Measurements from ENCODE around the gene CELSR1.

The CELSR1 gene

GRCh38 chr22:46352691-46353386 lies 184.6 kb downstream of the CELSR1 start:
- Histone ChIP-seq H3K27ac (ENCODE audit: low read length) (no peak overlapping the region), H3K4me3 (ENCODE audit: low read depth in 1 of 2, low read length in 2 of 2) (no peak overlapping the region), H3K36me3 (ENCODE audit: control insufficient read depth in 1 of 2, insufficient read depth in 2 of 2, low read length in 2 of 2) (peaks cover 49 to 76% of the 10 kb centered on the region in 2 donors), H3K4me1 (ENCODE audit: control insufficient read depth in 1 of 2, insufficient read depth in 2 of 2, low read length in 2 of 2) (no peaks in the 10 kb centered on the region), H3K27me3 (ENCODE audit: low read depth, low read length) (no peaks in the 10 kb centered on the region), H3K9me3 (ENCODE audit: control insufficient read depth in 1 of 2, low read length in 2 of 2) (no peaks in the 10 kb centered on the region)

GRCh38 chr22:46352276-46352675 lies 185.1 kb downstream of the CELSR1 start:
- peaks cover 50 to 81% of the 10 kb centered on the region in 2 donors for H3K36me3 ChIP-seq (ENCODE audit: control insufficient read depth in 1 of 2, insufficient read depth in 2 of 2, low read length in 2 of 2)
- H3K27me3 ChIP-seq (ENCODE audit: low read depth, low read length) = no peaks in the 10 kb centered on the region
- H3K4me1 ChIP-seq (ENCODE audit: control insufficient read depth in 1 of 2, insufficient read depth in 2 of 2, low read length in 2 of 2) = no peaks in the 10 kb centered on the region
- H3K27ac ChIP-seq (ENCODE audit: low read length) = no peak overlapping the region
- H3K9me3 ChIP-seq (ENCODE audit: control insufficient read depth in 1 of 2, low read length in 2 of 2) = no peaks in the 10 kb centered on the region
- no peak overlapping the region for H3K4me3 ChIP-seq (ENCODE audit: low read depth in 1 of 2, low read length in 2 of 2)

GRCh38 chr22:46351767-46352166 lies 185.7 kb downstream of the CELSR1 start:
- no peaks in the 10 kb centered on the region for H3K4me1 ChIP-seq (ENCODE audit: control insufficient read depth in 1 of 2, insufficient read depth in 2 of 2, low read length in 2 of 2)
- peaks cover 53 to 80% of the 10 kb centered on the region in 2 donors for H3K36me3 ChIP-seq (ENCODE audit: control insufficient read depth in 1 of 2, insufficient read depth in 2 of 2, low read length in 2 of 2)
- H3K27ac ChIP-seq (ENCODE audit: low read length) = no peak overlapping the region

GRCh38 chr22:46351131-46351735 lies 186.2 kb downstream of the CELSR1 start:
- Histone ChIP-seq H3K4me3 (ENCODE audit: low read depth in 1 of 2, low read length in 2 of 2) (no peak overlapping the region), H3K27me3 (ENCODE audit: low read depth, low read length) (no peaks in the 10 kb centered on the region), H3K36me3 (ENCODE audit: control insufficient read depth in 1 of 2, insufficient read depth in 2 of 2, low read length in 2 of 2) (peaks cover 58 to 80% of the 10 kb centered on the region in 2 donors), H3K4me1 (ENCODE audit: control insufficient read depth in 1 of 2, insufficient read depth in 2 of 2, low read length in 2 of 2) (no peaks in the 10 kb centered on the region), H3K9me3 (ENCODE audit: control insufficient read depth in 1 of 2, low read length in 2 of 2) (no peaks in the 10 kb centered on the region), H3K27ac (ENCODE audit: low read length) (no peak overlapping the region)

More at GRCh38 chr22:46351767-46352166, 185.7 kb downstream of the CELSR1 start:
- Histone ChIP-seq H3K9me3 (ENCODE audit: control insufficient read depth in 1 of 2, low read length in 2 of 2) (no peaks in the 10 kb centered on the region), H3K4me3 (ENCODE audit: low read depth in 1 of 2, low read length in 2 of 2) (no peak overlapping the region), H3K27me3 (ENCODE audit: low read depth, low read length) (no peaks in the 10 kb centered on the region)

GRCh38 chr22:46350646-46351045 lies 186.8 kb downstream of the CELSR1 start:
- no peaks in the 10 kb centered on the region for H3K4me1 ChIP-seq (ENCODE audit: control insufficient read depth in 1 of 2, insufficient read depth in 2 of 2, low read length in 2 of 2)
- H3K27me3 ChIP-seq (ENCODE audit: low read depth, low read length) = no peaks in the 10 kb centered on the region
- H3K4me3 ChIP-seq (ENCODE audit: low read depth in 1 of 2, low read length in 2 of 2) = no peak overlapping the region
- H3K27ac ChIP-seq (ENCODE audit: low read length) = no peak overlapping the region
- H3K9me3 ChIP-seq (ENCODE audit: control insufficient read depth in 1 of 2, low read length in 2 of 2) = no peaks in the 10 kb centered on the region
- H3K36me3 ChIP-seq (ENCODE audit: control insufficient read depth in 1 of 2, insufficient read depth in 2 of 2, low read length in 2 of 2) = peaks cover 62 to 81% of the 10 kb centered on the region in 2 donors

GRCh38 chr22:46350121-46350520 lies 187.3 kb downstream of the CELSR1 start:
- Histone ChIP-seq H3K4me1 (ENCODE audit: control insufficient read depth in 1 of 2, insufficient read depth in 2 of 2, low read length in 2 of 2) (no peaks in the 10 kb centered on the region), H3K9me3 (ENCODE audit: control insufficient read depth in 1 of 2, low read length in 2 of 2) (no peaks in the 10 kb centered on the region), H3K4me3 (ENCODE audit: low read depth in 1 of 2, low read length in 2 of 2) (no peak overlapping the region), H3K36me3 (ENCODE audit: control insufficient read depth in 1 of 2, insufficient read depth in 2 of 2, low read length in 2 of 2) (peaks cover 65 to 87% of the 10 kb centered on the region in 2 donors), H3K27me3 (ENCODE audit: low read depth, low read length) (no peaks in the 10 kb centered on the region), H3K27ac (ENCODE audit: low read length) (no peak overlapping the region)

GRCh38 chr22:46349681-46350080 lies 187.7 kb downstream of the CELSR1 start:
- no peak overlapping the region for H3K4me3 ChIP-seq (ENCODE audit: low read depth in 1 of 2, low read length in 2 of 2)
- H3K27ac ChIP-seq (ENCODE audit: low read length) = no peak overlapping the region
- peaks cover 67 to 86% of the 10 kb centered on the region in 2 donors for H3K36me3 ChIP-seq (ENCODE audit: control insufficient read depth in 1 of 2, insufficient read depth in 2 of 2, low read length in 2 of 2)
- no peaks in the 10 kb centered on the region for H3K9me3 ChIP-seq (ENCODE audit: control insufficient read depth in 1 of 2, low read length in 2 of 2)
- H3K27me3 ChIP-seq (ENCODE audit: low read depth, low read length) = no peaks in the 10 kb centered on the region
- no peaks in the 10 kb centered on the region for H3K4me1 ChIP-seq (ENCODE audit: control insufficient read depth in 1 of 2, insufficient read depth in 2 of 2, low read length in 2 of 2)

GRCh38 chr22:46349238-46349637 lies 188.2 kb downstream of the CELSR1 start:
- Histone ChIP-seq H3K9me3 (ENCODE audit: control insufficient read depth in 1 of 2, low read length in 2 of 2) (no peaks in the 10 kb centered on the region), H3K27ac (ENCODE audit: low read length) (no peak overlapping the region), H3K27me3 (ENCODE audit: low read depth, low read length) (no peaks in the 10 kb centered on the region), H3K4me1 (ENCODE audit: control insufficient read depth in 1 of 2, insufficient read depth in 2 of 2, low read length in 2 of 2) (no peaks in the 10 kb centered on the region), H3K36me3 (ENCODE audit: control insufficient read depth in 1 of 2, insufficient read depth in 2 of 2, low read length in 2 of 2) (peaks cover 72 to 86% of the 10 kb centered on the region in 2 donors), H3K4me3 (ENCODE audit: low read depth in 1 of 2, low read length in 2 of 2) (no peak overlapping the region)

GRCh38 chr22:46348099-46348695 lies 189.2 kb downstream of the CELSR1 start:
- Histone ChIP-seq H3K4me3 (ENCODE audit: low read depth in 1 of 2, low read length in 2 of 2) (no peak overlapping the region), H3K36me3 (ENCODE audit: control insufficient read depth in 1 of 2, insufficient read depth in 2 of 2, low read length in 2 of 2) (peaks cover 72 to 85% of the 10 kb centered on the region in 2 donors), H3K27me3 (ENCODE audit: low read depth, low read length) (no peaks in the 10 kb centered on the region), H3K4me1 (ENCODE audit: control insufficient read depth in 1 of 2, insufficient read depth in 2 of 2, low read length in 2 of 2) (no peaks in the 10 kb centered on the region), H3K9me3 (ENCODE audit: control insufficient read depth in 1 of 2, low read length in 2 of 2) (no peaks in the 10 kb centered on the region), H3K27ac (ENCODE audit: low read length) (no peak overlapping the region)

- Histone ChIP-seq H3K27ac (ENCODE audit: low read length) (no peak overlapping the region), H3K4me1 (ENCODE audit: control insufficient read depth in 1 of 2, insufficient read depth in 2 of 2, low read length in 2 of 2) (no peaks in the 10 kb centered on the region), H3K4me3 (ENCODE audit: low read depth in 1 of 2, low read length in 2 of 2) (no peak overlapping the region), H3K9me3 (ENCODE audit: control insufficient read depth in 1 of 2, low read length in 2 of 2) (no peaks in the 10 kb centered on the region), H3K36me3 (ENCODE audit: control insufficient read depth in 1 of 2, insufficient read depth in 2 of 2, low read length in 2 of 2) (peaks cover 73 to 84% of the 10 kb centered on the region in 2 donors), H3K27me3 (ENCODE audit: low read depth, low read length) (no peaks in the 10 kb centered on the region)
These were observed 189.8 kb downstream of the CELSR1 start for GRCh38 chr22:46347646-46348045.

- no peaks in the 10 kb centered on the region for H3K4me1 ChIP-seq (ENCODE audit: control insufficient read depth in 1 of 2, insufficient read depth in 2 of 2, low read length in 2 of 2)
- no peak overlapping the region for H3K4me3 ChIP-seq (ENCODE audit: low read depth in 1 of 2, low read length in 2 of 2)
- H3K27me3 ChIP-seq (ENCODE audit: low read depth, low read length) = no peaks in the 10 kb centered on the region
- no peak overlapping the region for H3K27ac ChIP-seq (ENCODE audit: low read length)
- H3K9me3 ChIP-seq (ENCODE audit: control insufficient read depth in 1 of 2, low read length in 2 of 2) = no peaks in the 10 kb centered on the region
- peaks cover 65 to 84% of the 10 kb centered on the region in 2 donors for H3K36me3 ChIP-seq (ENCODE audit: control insufficient read depth in 1 of 2, insufficient read depth in 2 of 2, low read length in 2 of 2)
These were observed 190.6 kb downstream of the CELSR1 start for GRCh38 chr22:46346680-46347405.

Data from muscle layer of duodenum (tissue), 2 donors.